Epithelial cell of esophagus (primary cell): Measurements from ENCODE around the gene HOXD13.

Experiments
- DNase-seq: peaks from one replicate; pipeline ENCODE4 v3.0.0; 2010; ENCODE audit warnings: low read depth
- H3K4me3 ChIP-seq: 2 replicates; pipeline ENCODE4 v1.5.1; 2011; ENCODE audit warnings: mild to moderate bottlenecking, low read length, control low read depth
- CTCF ChIP-seq: IDR thresholded peaks from 2 replicates; pipeline ENCODE4 v1.5.1; 2011; ENCODE audit warnings: low read depth, mild to moderate bottlenecking, low read length, control low read depth, inconsistent platforms; ENCODE audit not compliant: insufficient read depth; ENCODE audit errors: missing control alignments

Gene HOXD13

GRCh38 chr2:176105078-176105729, 12.7 kb downstream of the HOXD13 start:
- DNase-seq, result no peak
- no peak for TF ChIP-seq CTCF
- no peak overlapping the region for H3K4me3 ChIP-seq

- TF ChIP-seq CTCF, result no peak
- no peak for DNase-seq
- no peak overlapping the region for H3K4me3 ChIP-seq
Observed at GRCh38 chr2:176105730-176106580, 13.4 kb downstream of the HOXD13 start.

GRCh38 chr2:176106581-176107539, 14.3 kb downstream of the HOXD13 start, which contains the start of gene HOXD11:
TSS of gene HOXD11 (plus strand) at chr2:176107280. CDS start at chr2:176107356, 76 bp downstream.
- H3K4me3 ChIP-seq, result peak within 1 kb of the TSS; percentile 16
- TF ChIP-seq CTCF, result no peak
- peak; percentile 77 for DNase-seq

GRCh38 chr2:176107731-176108181, 15.2 kb downstream of the HOXD13 start:
- no peak for TF ChIP-seq CTCF
- no peak for DNase-seq
- no peak overlapping the region for H3K4me3 ChIP-seq

- no peak overlapping the region for H3K4me3 ChIP-seq
- DNase-seq, result no peak
- no peak for TF ChIP-seq CTCF
Observed at GRCh38 chr2:176109192-176109901, 16.8 kb downstream of the HOXD13 start.

- no peak for TF ChIP-seq CTCF
- DNase-seq, result no peak
- no peak overlapping the region for H3K4me3 ChIP-seq
Observed at GRCh38 chr2:176109946-176110345, 17.4 kb downstream of the HOXD13 start.
